GM12878 (cell line): Measurements from ENCODE around the gene MYO3A. TPM values are rescaled to one million over a fixed set of nuclear protein-coding genes. Genes with fewer than 3 reads are reported as not detected.

Experiments
- ATAC-seq: fragments of 200-7000 bp; cut with Tn5 transposase; 3 replicates; pipeline ENCODE4 v1.9.1; 2020; ENCODE audit warnings: mild to moderate bottlenecking, moderate library complexity
- BruUV-seq: library from RNA; stranded (reverse); fragments of 400-500 nt; replicated peaks from 2 replicates; lab custom pipeline; 2021; lab: Mats Ljungman, UMichigan
- CTCF ChIA-PET: fragments of 300-600 bp; sonication (Branson Sonifier 250); formaldehyde crosslinking; extraction: SDS; loops from one replicate; lab custom pipeline; 2021; ENCODE audit warnings: inconsistent platforms; lab: Yijun Ruan, JAX
- POLR2A ChIA-PET: fragments of 350-600 bp; formaldehyde crosslinking; extraction: SDS; loops from one replicate; lab custom pipeline; 2021; ENCODE audit warnings: inconsistent platforms; lab: Charles Lee
- RAD21 ChIA-PET: fragments of 300-600 bp; sonication (Branson Sonifier 250); formaldehyde crosslinking; loops from one replicate; lab custom pipeline; 2023; ENCODE audit warnings: antibody characterized with exemption; ENCODE audit not compliant: unreplicated experiment; lab: Charles Lee
- SMC1A ChIA-PET: fragments of 300-600 bp; sonication (Branson Sonifier 250); formaldehyde crosslinking; loops from one replicate; lab custom pipeline; 2023; ENCODE audit not compliant: unreplicated experiment, uncharacterized antibody; lab: Charles Lee
- DNase-seq: peaks from one replicate; pipeline ENCODE4 v3.0.0-alpha.2; 2011; ENCODE audit warnings: low read depth, low spot score
- FAIRE-seq: peaks from 3 replicates; lab custom pipeline; 2011; peaks lifted over from hg19 to GRCh38; lab: Jason Lieb, UNC
- H2AFZ ChIP-seq: 2 replicates; pipeline ENCODE4 v1.6.0; 2011; ENCODE audit warnings: low read depth, low read length, control low read depth; ENCODE audit not compliant: control insufficient read depth
- H3K27ac ChIP-seq: 2 replicates; pipeline ENCODE4 v1.5.1; 2011; ENCODE audit warnings: control low read depth; ENCODE audit not compliant: control insufficient read depth, insufficient read depth
- H3K27me3 ChIP-seq, 2 experiments: replicated peaks in 1 of 2; 2 replicates each; pipeline versions ENCODE4 v1.6.0 to v1.6.1; 2011; ENCODE audit warnings: low read length in 1 of 2; ENCODE audit not compliant: control insufficient read depth in 2 of 2, insufficient read depth in 2 of 2
- H3K36me3 ChIP-seq, 2 experiments: 2 replicates each; pipeline ENCODE4 v1.5.1; 2011; ENCODE audit warnings: low read length in 1 of 2; ENCODE audit not compliant: control insufficient read depth in 2 of 2, insufficient read depth in 2 of 2
- H3K4me1 ChIP-seq: 2 replicates; pipeline ENCODE4 v1.6.1; 2011; ENCODE audit warnings: mild to moderate bottlenecking, low read length, moderate library complexity, mixed read lengths; ENCODE audit not compliant: control insufficient read depth, insufficient read depth
- H3K4me2 ChIP-seq: 2 replicates; pipeline ENCODE4 v1.6.0; 2011; ENCODE audit warnings: control low read depth; ENCODE audit not compliant: control insufficient read depth, insufficient read depth
- H3K4me3 ChIP-seq: fragments of 200-600 bp; sonication (generic); 2 replicates; pipeline ENCODE4 v1.5.1; 2016
- H3K79me2 ChIP-seq: 2 replicates; pipeline ENCODE4 v1.6.0; 2011; ENCODE audit warnings: low read length; ENCODE audit not compliant: control insufficient read depth, insufficient read depth
- H3K9ac ChIP-seq: 2 replicates; pipeline ENCODE4 v1.8.0; 2011; ENCODE audit warnings: low read length, control low read depth, mixed read lengths; ENCODE audit not compliant: control insufficient read depth, insufficient read depth
- H3K9me3 ChIP-seq: replicated peaks from 3 replicates; pipeline ENCODE4 v1.5.1; 2011; ENCODE audit warnings: mild to moderate bottlenecking, low read length; ENCODE audit not compliant: control insufficient read depth, insufficient read depth
- H4K20me1 ChIP-seq: 2 replicates; pipeline ENCODE4 v1.6.0; 2011; ENCODE audit not compliant: control insufficient read depth, insufficient read depth
- CEBPB ChIP-seq, 2 experiments: fragments of 150-350 bp in 1 of 2; IDR thresholded peaks; 2 replicates each; pipeline ENCODE4 v1.6.1; 2012 to 2014; ENCODE audit warnings: low read depth in 2 of 2, low read length in 2 of 2, borderline replicate concordance in 1 of 2, inconsistent platforms in 1 of 2
- ETV6 ChIP-seq, 2 experiments: fragments of 450-650 bp in 1 of 2; IDR thresholded peaks in 1 of 2; conservative IDR thresholded peaks in 1 of 2; 2 replicates each; pipeline ENCODE4 v1.6.1; 2014; ENCODE audit warnings: antibody characterized with exemption in 1 of 2, borderline replicate concordance in 1 of 2, low read depth in 1 of 2, mild to moderate bottlenecking in 1 of 2, moderate library complexity in 1 of 2
- HCFC1 ChIP-seq: fragments of 150-350 bp; IDR thresholded peaks from 2 replicates; pipeline ENCODE4 v1.6.1; 2014; ENCODE audit warnings: low read length
- LARP7 ChIP-seq: fragments of 450-650 bp; IDR thresholded peaks from 2 replicates; pipeline ENCODE4 v1.6.1; 2017; ENCODE audit warnings: mild to moderate bottlenecking
- SUPT20H ChIP-seq: IDR thresholded peaks from 2 replicates; pipeline ENCODE4 v1.6.1; 2011; ENCODE audit warnings: low read depth, mild to moderate bottlenecking, low read length, moderate library complexity, borderline replicate concordance; ENCODE audit not compliant: control insufficient read depth
- TCF12 ChIP-seq: IDR thresholded peaks from 2 replicates; pipeline ENCODE4 v1.6.1; 2011; ENCODE audit warnings: low read depth, mild to moderate bottlenecking, low read length
- ZBTB11 ChIP-seq: fragments of 450-650 bp; formaldehyde crosslinking; IDR thresholded peaks from 2 replicates; pipeline ENCODE4 v1.5.0; 2022; ENCODE audit warnings: mild to moderate bottlenecking, missing genetic modification characterization
- ZBTB33 ChIP-seq: fragments of 450-650 bp; IDR thresholded peaks from 2 replicates; pipeline ENCODE4 v1.6.1; 2017; ENCODE audit warnings: mild to moderate bottlenecking
- ZNF592 ChIP-seq: fragments of 450-650 bp; IDR thresholded peaks from 2 replicates; pipeline ENCODE4 v1.6.1; 2017; ENCODE audit warnings: mild to moderate bottlenecking, moderate library complexity
- WGBS: methylation state at CpG from one replicate; pipeline ENCODE4 v1.1.6; 2016; ENCODE audit warnings: low lambda C conversion rate; ENCODE audit not compliant: insufficient replicate concordance, insufficient coverage; ENCODE audit errors: missing lambda C conversion rate; 5-methylcytosine and 5-hydroxymethylcytosine counted together
- in situ Hi-C: fragments of 300-500 bp; cut with MboI; formaldehyde crosslinking; loops from 9 replicates; pipeline ENCODE4 v1.14.3; 2018; ENCODE audit warnings: mixed read lengths
- intact Hi-C: fragments of 100-400 bp; cut with micrococcal nuclease; formaldehyde crosslinking; loops from one replicate; pipeline ENCODE4 v1.14.2; 2022; ENCODE audit not compliant: unreplicated experiment
- polyA plus RNA-seq, 11 experiments: library from polyadenylated mRNA; depleted of rRNA in 4 of 11; unstranded in 6 of 11; stranded (reverse) in 5 of 11; fragments of >200 nt; fragmentation: Nextera tagmentation in 4 of 11; fragmentation: Illumina TruSeq in 1 of 11; extraction: Ambion mirVana in 4 of 11; extraction: Trizol in 1 of 11; gene quantifications; 1 replicate in 1 of 11; 2 replicates in 10 of 11; pipeline versions ENCODE4 v1.2.1 to v1.2.3, GENCODE V29; 2011 to 2016; ENCODE audit warnings: inconsistent platforms in 2 of 11, missing spikeins in 2 of 11, low read depth in 1 of 11
- total RNA-seq, 4 experiments: library from RNA; depleted of rRNA in 3 of 4; stranded (reverse); fragments of >200 nt in 3 of 4; fragmentation: Illumina TruSeq in 1 of 4; extraction: Trizol in 1 of 4; gene quantifications; 2 replicates each; pipeline versions ENCODE4 v1.2.1 to v1.2.3, GENCODE V29; 2013 to 2021

Gene MYO3A
- total and polyA plus RNA-seq, 10 of the 15 experiments (the other 5 are each of a cell fraction or from before 2014, with no cell fraction given) = not detected

- no TSS peak for BruUV-seq
- ATAC-seq (no peak), FAIRE-seq (no peak), DNase-seq (no peak)
- ChIA-PET RAD21 (no interaction called here), POLR2A (no interaction called here), SMC1A (interaction anchor here (2.6 kb wide), 1 partner anchor 10 kb away, joined by 6 read pairs; no protein-coding TSS in a partner anchor), CTCF (interaction anchor here (0.8 kb wide), 1 partner anchor 13 kb away, joined by 3 read pairs; no protein-coding TSS in a partner anchor)
- Histone ChIP-seq H3K36me3 (no peaks in the 10 kb centered on the region), H3K4me1 (no peaks in the 10 kb centered on the region), H3K4me2 (no peak overlapping the region), H3K9ac (no peak overlapping the region), H4K20me1 (no peaks in the 10 kb centered on the region), H2AFZ (no peak overlapping the region), H3K4me3 (no peak overlapping the region), H3K27ac (no peak overlapping the region), H3K9me3 (no peaks in the 10 kb centered on the region), H3K27me3 (peaks cover 0 to 2% of the 10 kb centered on the region in 2 experiments; a peak in 1 of 4 replicates), H3K79me2 (no peaks in the 10 kb centered on the region)
- intact Hi-C loops (no loop called here), in situ Hi-C loops (no loop called here)
- 33% methylated on average over 5 of the region's 5 CpGs for WGBS
- TF ChIP-seq TCF12 = no peak
- no peak for TF ChIP-seq CEBPB (IDR thresholded peaks at IDR 0.05; ENCODE audit: borderline replicate concordance in 1 of 2, low read depth in 2 of 2, low read length in 2 of 2)
- no peak for TF ChIP-seq ZNF592
- no peak for TF ChIP-seq ZBTB11 (CRISPR knock-in tag)
- no peak for TF ChIP-seq ETV6 (conservative IDR thresholded peaks at IDR 0.05 in 1 of 2, IDR thresholded peaks at IDR 0.05 in 1 of 2; ENCODE audit: borderline replicate concordance in 1 of 2, low read depth in 1 of 2)
- TF ChIP-seq HCFC1 = no peak
- no peak for TF ChIP-seq SUPT20H
- no peak for TF ChIP-seq LARP7
- TF ChIP-seq ZBTB33 = no peak
Measured at GRCh38 chr10:25888627-25889026, 45.4 kb upstream of the MYO3A start.
